PFSK-1 (cell line): ENCODE results near the gene CSRP3.

Experiments
- FOXP2 ChIP-seq: optimal IDR thresholded peaks from 2 replicates; pipeline ENCODE3; 2011; ENCODE audit warnings: borderline replicate concordance, control low read depth, inconsistent platforms; ENCODE audit not compliant: insufficient read depth; ENCODE audit errors: extremely low read length, extremely low read depth
- POLR2AphosphoS5 ChIP-seq: IDR thresholded peaks from 2 replicates; pipeline ENCODE4 v1.6.1; 2012; ENCODE audit warnings: low read depth, mild to moderate bottlenecking, control low read depth, low read length, moderate library complexity
- REST ChIP-seq, 2 experiments: IDR thresholded peaks; 2 replicates each; pipeline versions ENCODE4 v1.6.1 to v1.8.0; 2011 to 2012; ENCODE audit warnings: low read depth in 2 of 2, low read length in 2 of 2, control low read depth in 1 of 2, inconsistent platforms in 1 of 2, mild to moderate bottlenecking in 1 of 2, moderate library complexity in 1 of 2; ENCODE audit not compliant: insufficient read depth in 1 of 2
- SIN3A ChIP-seq: IDR thresholded peaks from 2 replicates; pipeline ENCODE4 v1.6.1; 2012; ENCODE audit warnings: mild to moderate bottlenecking, low read length, moderate library complexity, borderline replicate concordance; ENCODE audit not compliant: insufficient read depth
- TAF1 ChIP-seq: IDR thresholded peaks from 2 replicates; pipeline ENCODE4 v1.6.1; 2012; ENCODE audit warnings: low read length, control low read depth, borderline replicate concordance; ENCODE audit not compliant: insufficient read depth

Gene CSRP3

GRCh38 chr11:19168090-19168489 lies 33.7 kb downstream of the CSRP3 start:
- no peak for TF ChIP-seq POLR2AphosphoS5
- no peak for TF ChIP-seq TAF1

GRCh38 chr11:19164881-19165280 lies 36.9 kb downstream of the CSRP3 start:
- TF ChIP-seq SIN3A, result no peak
- TF ChIP-seq FOXP2, result no peak
- TF ChIP-seq REST (IDR thresholded peaks at IDR 0.05; ENCODE audit: insufficient read depth in 1 of 2, low read depth in 2 of 2, low read length in 2 of 2), result no peak
- TF ChIP-seq TAF1, result no peak
- no peak for TF ChIP-seq POLR2AphosphoS5

GRCh38 chr11:19164230-19164855 lies 37.4 kb downstream of the CSRP3 start:
- TF ChIP-seq TAF1, result no peak
- TF ChIP-seq FOXP2, result no peak
- TF ChIP-seq SIN3A, result no peak
- TF ChIP-seq REST (IDR thresholded peaks at IDR 0.05; ENCODE audit: insufficient read depth in 1 of 2, low read depth in 2 of 2, low read length in 2 of 2), result no peak
- no peak for TF ChIP-seq POLR2AphosphoS5

DNA sequence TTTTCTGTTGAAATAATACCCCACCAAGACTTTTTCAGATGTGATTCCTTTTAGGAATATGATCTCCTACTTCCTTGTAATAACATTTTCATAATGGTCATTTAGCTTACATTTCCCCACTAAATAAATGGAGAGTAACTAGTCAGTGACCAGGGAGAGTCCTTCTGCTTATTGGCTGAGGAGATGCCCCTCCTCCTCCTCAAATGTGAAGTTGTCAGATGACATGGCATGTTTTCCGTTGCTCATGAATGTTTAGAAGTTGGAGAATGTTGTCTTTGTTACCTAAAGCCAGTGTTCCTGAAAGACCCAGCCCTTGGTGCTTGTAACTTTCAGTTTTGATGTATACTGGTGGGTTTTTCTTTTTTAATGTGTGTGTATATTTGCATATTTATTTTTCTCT lies 38.2 kb downstream of the CSRP3 start:
- TF ChIP-seq FOXP2 (no peak), REST (IDR thresholded peaks at IDR 0.05; ENCODE audit: insufficient read depth in 1 of 2, low read depth in 2 of 2, low read length in 2 of 2) (no peak), TAF1 (no peak), SIN3A (no peak), POLR2AphosphoS5 (no peak)

- TF ChIP-seq TAF1 (no peak), FOXP2 (no peak), POLR2AphosphoS5 (no peak), REST (IDR thresholded peaks at IDR 0.05; ENCODE audit: insufficient read depth in 1 of 2, low read depth in 2 of 2, low read length in 2 of 2) (no peak), SIN3A (no peak)
These were observed 38.8 kb downstream of the CSRP3 start for GRCh38 chr11:19162951-19163505.
